KOPT-K1 (cell line): ENCODE data around the gene OTOP3.

Experiments
- H3K27ac ChIP-seq: fragments of 200-600 bp; sonication (generic); 2 replicates; pipeline ENCODE4 v1.5.1; 2016; ENCODE audit warnings: antibody characterized with exemption, mild to moderate bottlenecking, low read depth, low read length; ENCODE audit not compliant: poor library complexity, severe bottlenecking
- H3K36me3 ChIP-seq: fragments of 200-600 bp; sonication (generic); 2 replicates; pipeline ENCODE4 v1.5.1; 2017; ENCODE audit warnings: antibody characterized with exemption, mild to moderate bottlenecking, low read length, moderate library complexity; ENCODE audit not compliant: insufficient read depth
- H3K9me3 ChIP-seq: fragments of 200-600 bp; sonication (generic); 2 replicates; pipeline ENCODE4 v1.5.1; 2017; ENCODE audit warnings: antibody characterized with exemption, low read length, mild to moderate bottlenecking; ENCODE audit not compliant: insufficient read depth, poor library complexity, severe bottlenecking

The OTOP3 gene

GRCh38 chr17:74935585-74936469 is at the start of gene OTOP3:
Gene OTOP3, plus strand, starts transcription at chr17:74935898. Its CDS starts 24 bp downstream, at chr17:74935922.
- no peaks in the 10 kb centered on the region for H3K36me3 ChIP-seq
- H3K9me3 ChIP-seq: no peaks in the 10 kb centered on the region
- no peak within 1 kb of the TSS for H3K27ac ChIP-seq

GRCh38 chr17:74888469-74888868 is 47.2 kb upstream of the OTOP3 start:
- Histone ChIP-seq H3K27ac (no peak overlapping the region), H3K9me3 (no peaks in the 10 kb centered on the region), H3K36me3 (no peaks in the 10 kb centered on the region)

- H3K9me3 ChIP-seq: no peaks in the 10 kb centered on the region
- H3K36me3 ChIP-seq: no peaks in the 10 kb centered on the region
- no peak overlapping the region for H3K27ac ChIP-seq
Observed at GRCh38 chr17:74890554-74890953, 45.1 kb upstream of the OTOP3 start.

- no peaks in the 10 kb centered on the region for H3K9me3 ChIP-seq
- H3K27ac ChIP-seq: no peak overlapping the region
- no peaks in the 10 kb centered on the region for H3K36me3 ChIP-seq
Observed at GRCh38 chr17:74892013-74892841, 43.5 kb upstream of the OTOP3 start.

- Histone ChIP-seq H3K9me3 (no peaks in the 10 kb centered on the region), H3K27ac (no peak within 1 kb of the TSS), H3K36me3 (no peaks in the 10 kb centered on the region)
Observed at GRCh38 chr17:74892974-74893911, 42.5 kb upstream of the OTOP3 start, which contains the start of gene FADS6. Gene FADS6, minus strand, starts transcription at chr17:74893633. Its CDS starts 38 bp downstream, at chr17:74893595.

GRCh38 chr17:74893936-74894671 is 41.6 kb upstream of the OTOP3 start:
- Histone ChIP-seq H3K9me3 (no peaks in the 10 kb centered on the region), H3K27ac (no peak overlapping the region), H3K36me3 (no peaks in the 10 kb centered on the region)

GRCh38 chr17:74898376-74898946 is 37.2 kb upstream of the OTOP3 start:
- Histone ChIP-seq H3K36me3 (no peaks in the 10 kb centered on the region), H3K9me3 (no peaks in the 10 kb centered on the region), H3K27ac (no peak overlapping the region)

GRCh38 chr17:74900208-74900607 is 35.5 kb upstream of the OTOP3 start:
- Histone ChIP-seq H3K27ac (no peak overlapping the region), H3K9me3 (no peaks in the 10 kb centered on the region), H3K36me3 (no peaks in the 10 kb centered on the region)

GRCh38 chr17:74901353-74902135 is 34.2 kb upstream of the OTOP3 start:
- H3K9me3 ChIP-seq: no peaks in the 10 kb centered on the region
- no peaks in the 10 kb centered on the region for H3K36me3 ChIP-seq
- no peak overlapping the region for H3K27ac ChIP-seq

DNA sequence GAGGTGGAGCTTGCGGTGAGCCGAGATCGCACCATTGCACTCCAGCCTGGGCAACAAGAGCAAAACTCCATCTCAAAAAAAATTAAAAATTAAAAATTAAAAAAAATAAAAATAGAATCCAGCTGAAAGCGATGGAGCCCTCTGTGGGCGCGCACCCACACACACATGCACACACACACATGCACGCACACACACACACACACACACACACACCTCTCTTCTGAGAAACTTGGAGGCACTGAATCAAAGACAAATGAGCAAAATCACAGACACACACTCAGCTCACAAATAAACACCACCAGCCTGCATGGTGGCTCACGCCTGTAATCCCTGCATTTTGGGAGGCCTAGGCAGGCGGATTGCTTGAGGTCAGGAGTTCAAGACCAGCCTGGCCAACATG is 32.7 kb upstream of the OTOP3 start:
- Histone ChIP-seq H3K36me3 (no peaks in the 10 kb centered on the region), H3K9me3 (no peaks in the 10 kb centered on the region), H3K27ac (no peak overlapping the region)

DNA sequence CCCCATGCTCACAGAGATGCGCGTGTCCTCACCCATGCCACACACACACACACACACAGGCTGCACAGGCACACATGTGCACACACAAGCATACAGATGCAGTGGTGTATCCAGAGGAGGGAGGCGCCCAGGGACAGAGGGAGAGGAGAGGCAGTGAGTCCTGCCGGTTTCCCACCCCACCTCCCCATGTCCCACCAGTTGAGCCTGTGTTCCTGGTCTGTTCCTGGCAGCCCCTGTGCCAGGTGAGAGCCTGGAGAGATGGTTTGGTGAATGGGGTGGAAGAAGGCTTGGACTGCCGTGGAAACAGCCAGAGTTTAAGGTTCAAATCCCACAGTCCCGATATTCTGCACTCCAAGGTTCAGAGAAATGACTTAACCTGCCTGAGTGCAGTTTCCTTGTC is 32.0 kb upstream of the OTOP3 start:
- no peaks in the 10 kb centered on the region for H3K9me3 ChIP-seq
- H3K36me3 ChIP-seq: no peaks in the 10 kb centered on the region
- H3K27ac ChIP-seq: no peak overlapping the region

DNA sequence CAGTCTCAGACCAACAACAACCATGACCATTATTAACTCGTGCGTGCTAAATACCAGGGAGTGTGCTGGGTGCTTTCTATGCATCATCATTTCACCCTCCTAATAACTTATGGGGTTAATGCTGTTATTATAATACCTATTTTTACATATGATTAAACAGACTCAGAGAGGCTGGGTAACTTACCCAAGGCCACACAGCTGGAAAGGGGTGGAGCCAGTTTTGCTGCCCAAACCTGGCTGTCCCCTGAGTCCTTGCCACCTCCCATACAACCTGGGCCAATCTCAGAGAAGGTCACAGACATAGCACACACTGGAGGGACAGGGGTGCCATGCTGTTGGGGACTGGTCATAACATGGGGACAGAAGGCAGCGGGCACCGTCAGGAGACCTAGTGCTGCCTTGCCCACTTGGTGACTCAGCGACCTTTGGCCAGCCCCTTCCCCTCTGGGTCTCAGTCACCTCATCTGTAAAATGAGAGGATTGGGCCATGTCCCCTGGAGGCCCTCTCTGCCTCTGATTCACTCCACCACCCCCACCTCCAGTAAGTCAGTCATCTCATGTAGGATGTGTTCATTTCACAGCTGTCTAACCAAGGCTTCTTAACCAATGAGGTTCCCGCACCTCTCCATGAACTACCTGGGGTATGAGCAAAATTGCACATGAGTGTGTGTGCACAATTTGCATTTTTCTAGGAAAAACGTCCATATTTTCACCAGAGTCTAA is 30.9 kb upstream of the OTOP3 start:
- Histone ChIP-seq H3K36me3 (no peaks in the 10 kb centered on the region), H3K27ac (no peak overlapping the region), H3K9me3 (no peaks in the 10 kb centered on the region)
